GM18498 (cell line): ENCODE results near the gene PRADC1.
"Not testable (repeated sequence)": the region's sequence is repeated elsewhere in the genome, so short reads cannot be mapped to it uniquely, and the experiment has no call there.

ENCODE experiments used
- ATAC-seq: cut with Tn5 transposase; IDR thresholded peaks from one replicate; pipeline ENCODE4 v1.9.1; 2021; ENCODE audit warnings: mild to moderate bottlenecking, moderate library complexity; ENCODE audit not compliant: unreplicated experiment

PRADC1 gene

DNA sequence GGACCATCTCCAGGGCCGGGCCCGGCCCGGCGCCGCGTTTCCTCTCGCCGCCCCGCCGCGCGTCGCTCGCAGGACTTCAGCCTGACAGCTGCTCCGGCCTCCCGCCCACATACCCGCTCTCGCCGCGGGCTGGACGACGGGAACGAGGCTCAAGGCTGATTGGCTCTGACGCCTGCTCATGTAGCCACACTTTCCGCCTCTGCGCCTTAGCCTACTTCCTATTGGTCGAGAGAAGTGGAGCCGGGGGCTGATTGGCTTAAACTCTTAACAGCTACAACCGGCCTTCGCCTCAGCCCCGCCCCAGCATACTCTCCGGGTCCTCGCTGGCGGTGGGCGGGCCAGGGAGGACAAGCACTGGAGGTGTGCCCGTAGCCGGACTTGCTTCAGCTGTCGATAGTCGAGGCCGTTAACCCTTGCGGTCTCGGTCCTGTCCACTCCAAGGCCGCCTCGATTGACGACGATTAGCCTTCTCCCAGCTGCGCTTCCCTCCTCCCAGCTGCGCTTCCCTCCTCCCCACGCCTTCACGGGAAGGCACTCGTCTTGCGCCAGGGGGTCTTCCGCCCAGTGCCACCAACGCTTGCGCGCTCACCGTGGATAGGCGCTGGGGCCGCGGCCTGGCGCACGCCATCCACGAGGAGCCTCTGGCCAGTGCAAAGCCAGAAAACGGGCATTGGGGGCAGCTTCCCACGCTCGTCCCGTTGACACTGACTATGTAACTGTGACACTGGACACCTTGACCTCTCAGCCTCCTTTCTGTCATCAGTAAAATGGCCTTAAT is at the start of gene PRADC1:
Gene PRADC1, minus strand, starts transcription at position 86 of the 778 bp plus-strand sequence. Its CDS starts 79 bp downstream, at position 7.
- peak; percentile 91 for ATAC-seq

DNA sequence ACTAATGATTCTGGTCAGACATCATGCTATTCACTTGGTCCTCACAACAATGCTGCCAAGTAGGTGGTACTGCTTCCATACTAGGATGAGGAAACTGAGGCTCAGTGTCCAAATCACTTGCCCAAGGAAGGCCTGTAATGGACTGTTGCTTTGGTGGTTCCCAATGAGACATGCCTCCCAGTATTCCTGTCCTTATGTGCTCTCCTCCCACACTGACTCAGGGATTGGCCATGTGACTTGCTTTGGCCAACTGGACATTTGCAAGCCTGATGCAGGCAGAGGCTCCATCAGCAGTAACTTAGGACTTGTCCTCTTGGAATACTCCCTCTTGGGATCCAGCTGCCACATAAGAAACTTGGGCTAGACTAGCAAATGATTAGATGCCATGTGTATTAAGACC is 48.2 kb upstream of the PRADC1 start:
- no peak for ATAC-seq

GRCh38 chr2:73279852-73280251 is 46.8 kb upstream of the PRADC1 start:
- ATAC-seq, result no peak

DNA sequence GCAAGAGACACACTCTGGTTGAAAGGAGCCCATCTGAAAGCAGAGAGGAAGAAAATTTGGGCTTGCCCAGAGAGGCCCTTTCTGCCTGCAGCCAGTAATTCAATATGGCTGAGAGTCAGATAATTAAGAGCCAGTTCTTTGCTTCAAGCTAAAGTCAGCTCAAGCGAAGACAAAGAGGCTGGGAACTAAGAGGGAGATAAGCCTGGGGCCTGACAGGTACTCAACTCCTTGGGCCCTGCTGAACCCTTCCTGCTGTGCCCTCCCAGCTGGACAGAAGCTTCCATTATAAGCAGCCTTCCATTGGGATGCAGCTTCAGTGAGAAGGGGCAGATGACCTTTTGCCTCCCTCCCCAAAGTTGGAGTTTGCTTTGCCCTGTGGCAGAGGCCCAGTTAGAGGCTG is 39.2 kb upstream of the PRADC1 start:
- no peak for ATAC-seq

GRCh38 chr2:73269686-73270465 is 36.8 kb upstream of the PRADC1 start:
- no peak for ATAC-seq

GRCh38 chr2:73268830-73269685 is 36.0 kb upstream of the PRADC1 start:
- ATAC-seq, result peak; percentile 59

- ATAC-seq, result no peak
Measured at GRCh38 chr2:73268366-73268829, 35.4 kb upstream of the PRADC1 start.

DNA sequence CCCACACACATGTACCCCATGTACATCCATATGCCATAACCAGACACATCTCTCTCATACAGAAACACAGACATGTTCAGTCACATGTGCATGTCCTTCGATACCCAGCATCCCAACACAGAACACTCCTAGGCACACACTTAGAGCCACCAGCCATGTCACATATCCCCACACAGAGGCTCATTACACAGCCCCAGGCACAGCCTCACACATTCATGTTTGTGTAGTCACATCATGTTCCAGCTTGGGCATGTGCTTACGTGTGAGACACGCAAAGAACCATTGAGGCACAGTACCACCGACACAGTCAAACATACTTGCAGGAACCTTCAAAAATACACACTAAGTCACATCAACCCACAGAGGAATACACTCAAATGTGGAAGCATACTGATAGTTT is 34.0 kb upstream of the PRADC1 start:
- ATAC-seq, result no peak

DNA sequence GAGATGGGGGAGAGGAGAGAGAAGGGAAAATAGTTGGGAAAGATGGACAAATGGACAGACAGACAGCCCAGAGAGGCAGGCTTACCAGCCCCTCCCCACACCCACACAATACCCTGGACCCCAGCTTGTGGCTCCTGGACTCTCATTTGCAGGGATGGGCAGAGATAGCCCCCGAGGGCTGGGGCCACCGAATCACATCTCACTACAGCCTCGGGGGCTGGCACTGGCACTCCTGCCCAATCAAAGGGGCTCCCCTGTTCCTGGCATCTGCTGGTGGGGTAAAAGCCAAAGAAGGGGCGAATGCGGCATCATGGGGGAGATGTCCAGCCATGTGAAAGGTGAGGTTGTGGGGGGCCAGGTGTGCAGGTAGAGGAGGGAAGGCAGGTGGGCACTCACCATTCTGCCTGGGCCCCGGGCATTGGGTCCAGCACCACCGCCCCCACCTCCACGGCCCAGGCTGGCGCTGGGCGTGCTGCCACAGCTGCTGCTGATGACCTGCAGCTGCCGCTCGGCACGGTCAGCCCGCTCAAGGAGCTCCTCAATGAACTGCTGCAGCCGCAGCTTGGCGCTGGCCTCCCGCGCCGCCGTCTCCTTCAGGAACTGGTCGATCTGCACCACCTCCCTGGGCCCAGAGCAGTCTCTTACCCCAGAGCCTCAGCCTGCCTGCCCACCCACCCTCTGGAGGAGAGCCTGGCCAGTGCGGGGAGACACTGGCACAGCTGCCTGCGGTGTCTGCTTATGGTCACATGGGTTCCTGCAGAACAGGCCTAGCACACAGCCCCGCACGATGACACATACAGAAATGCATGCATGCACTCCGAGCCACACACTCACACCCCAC is 33.2 kb upstream of the PRADC1 start:
- ATAC-seq, result no peak

DNA sequence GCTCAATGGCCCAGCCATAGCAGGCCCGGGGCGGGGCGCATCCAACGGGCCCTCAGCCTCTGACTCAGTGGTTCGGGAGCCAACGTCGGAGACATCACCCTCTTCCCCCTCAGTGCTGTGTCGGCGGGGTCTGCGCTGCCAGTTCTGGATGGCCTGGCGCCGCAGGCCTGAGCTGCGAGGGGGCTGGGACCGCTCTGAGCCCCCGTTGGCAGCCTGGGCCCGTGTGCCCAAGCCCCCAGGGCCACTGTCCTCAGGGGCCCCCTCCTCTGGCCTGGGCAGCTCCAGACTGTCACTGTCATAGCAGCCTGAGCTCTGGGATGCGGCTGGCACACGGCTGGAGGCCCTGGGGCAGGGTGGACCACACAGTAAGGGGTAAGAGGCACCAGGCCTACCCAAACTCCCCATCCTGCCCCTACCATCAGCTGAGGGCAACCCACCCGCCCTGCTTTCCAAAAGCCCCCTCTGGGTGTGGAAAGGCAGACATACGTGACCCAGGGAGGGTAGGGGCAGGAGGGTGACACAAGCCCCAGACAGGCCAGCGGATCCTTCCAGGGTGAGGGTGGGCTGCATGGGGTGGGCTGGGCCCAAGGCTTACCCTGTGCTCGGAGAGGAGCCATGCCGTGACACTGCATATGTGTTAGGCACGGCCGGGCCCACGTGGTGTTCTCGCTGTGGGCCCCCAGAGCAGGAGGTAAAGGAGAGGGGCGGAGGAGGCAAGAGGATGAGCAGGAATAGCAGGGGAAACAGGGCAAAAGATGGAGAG is 32.4 kb upstream of the PRADC1 start:
- no peak for ATAC-seq

- ATAC-seq, result no peak
Measured at GRCh38 chr2:73264783-73265182, 31.7 kb upstream of the PRADC1 start.

DNA sequence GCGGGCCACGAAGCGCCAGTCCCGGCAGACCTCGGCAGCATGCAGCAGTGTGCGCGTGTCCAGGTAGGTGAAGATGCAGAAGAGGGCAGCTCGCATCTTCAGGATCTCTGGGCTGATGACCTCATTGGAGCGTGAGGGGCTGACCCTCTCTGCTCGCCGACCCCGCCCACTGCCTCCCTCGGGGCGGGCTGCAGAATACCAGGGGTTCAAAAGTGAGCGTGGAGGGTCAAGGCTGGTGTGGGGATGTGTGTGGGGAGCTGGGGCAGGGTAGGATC is 31.2 kb upstream of the PRADC1 start:
- no peak for ATAC-seq

- ATAC-seq, result no peak
Measured at GRCh38 chr2:73263540-73264331, 30.7 kb upstream of the PRADC1 start.

DNA sequence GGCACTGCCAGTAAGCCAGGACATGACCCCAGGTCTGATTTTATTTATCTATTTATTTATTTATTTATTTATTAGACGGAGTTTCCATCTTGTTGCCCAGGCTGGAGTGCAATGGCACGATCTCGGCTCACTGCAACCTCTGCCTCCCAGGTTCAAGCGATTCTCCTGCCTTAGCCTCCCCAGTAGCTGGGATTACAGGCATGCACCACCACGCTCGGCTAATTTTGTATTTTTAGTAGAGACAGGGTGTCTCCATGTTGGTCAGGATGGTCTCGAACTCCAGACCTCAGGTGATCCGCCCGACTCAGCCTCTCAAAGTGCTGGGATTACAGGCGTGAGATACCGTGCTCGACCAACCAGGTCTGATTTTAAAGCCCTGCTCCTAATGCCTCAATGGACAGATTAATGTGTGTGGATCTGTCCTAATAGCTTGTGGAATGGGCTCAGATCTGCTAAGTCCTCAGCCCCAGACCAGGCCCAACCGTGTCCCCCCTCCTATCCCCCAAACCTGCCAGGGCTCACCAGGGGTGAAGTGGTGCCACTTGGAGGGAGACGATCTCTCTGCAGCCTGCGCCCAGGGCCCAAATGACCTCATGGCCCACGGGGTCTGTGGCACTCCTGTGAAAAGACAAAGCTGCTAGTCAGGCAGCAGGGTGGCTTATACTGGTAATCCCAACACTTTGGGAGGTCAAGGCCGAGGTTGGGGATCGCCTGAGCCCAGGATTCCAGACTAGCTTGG is 29.8 kb upstream of the PRADC1 start:
- not testable (repeated sequence) for ATAC-seq

DNA sequence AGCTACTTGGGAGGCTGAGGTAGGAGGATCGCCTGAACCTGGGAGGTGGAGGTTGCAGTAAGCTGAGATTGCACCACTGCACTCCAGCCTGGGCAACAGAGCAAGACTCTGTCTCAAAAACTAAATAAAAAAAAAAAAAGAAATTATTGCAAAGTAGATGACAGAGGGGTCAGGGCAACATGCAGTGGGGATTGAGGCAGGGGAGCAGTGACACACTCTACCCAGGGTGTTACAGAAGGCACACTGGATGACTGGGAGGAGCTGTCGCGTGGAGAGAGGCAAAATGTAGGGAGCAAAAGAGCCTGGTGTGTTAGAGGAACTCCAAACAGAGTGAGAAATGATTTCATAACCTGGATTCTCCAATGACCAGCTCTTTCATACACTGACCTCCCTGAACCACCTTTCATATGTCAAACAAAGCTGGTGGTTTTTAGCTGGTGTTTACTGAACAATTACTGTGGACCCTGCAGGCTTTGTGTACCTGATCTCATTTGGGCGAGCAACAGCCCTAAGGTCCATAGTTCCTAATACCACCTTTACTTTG is 29.1 kb upstream of the PRADC1 start:
- ATAC-seq, result no peak

- ATAC-seq, result no peak
Measured at GRCh38 chr2:73260338-73260984, 27.4 kb upstream of the PRADC1 start.

DNA sequence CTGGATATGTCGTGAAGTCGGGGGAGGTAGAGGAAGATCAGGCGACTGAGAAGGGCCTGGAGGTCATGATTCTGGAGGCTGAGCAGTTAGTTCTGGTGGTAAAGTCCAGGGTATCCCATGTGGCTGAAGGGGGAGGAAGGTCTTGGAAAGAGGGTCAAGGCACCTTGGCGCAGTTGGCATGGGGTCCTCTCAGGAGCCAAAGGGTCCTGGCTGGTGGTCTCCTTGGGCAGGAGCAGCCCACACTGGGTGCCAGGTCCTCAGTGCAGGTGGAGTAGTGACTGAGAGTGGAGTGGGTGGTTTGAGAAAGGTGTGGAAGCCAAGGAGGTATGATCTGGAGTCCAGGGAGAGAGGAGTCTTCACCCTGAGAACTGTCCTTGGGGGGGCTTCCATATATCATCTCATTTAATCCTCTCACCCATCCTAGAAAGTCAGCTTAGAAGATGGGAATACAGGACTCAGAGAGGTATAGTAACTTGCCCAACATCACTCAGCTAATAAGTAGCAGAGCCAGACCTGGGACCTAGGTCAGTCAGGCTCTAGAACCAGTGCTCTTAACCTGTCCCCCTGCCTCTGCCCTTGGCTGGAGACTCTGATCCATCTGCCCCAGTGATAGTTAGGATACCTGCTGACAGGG is 26.8 kb upstream of the PRADC1 start:
- no peak for ATAC-seq
